Ovary (tissue), 3 donors: ENCODE measurements around the gene RPUSD4.

Experiments used
- CTCF ChIP-seq, 3 donors: fragments of 450-650 bp in 2 of 3; fragments of 200-600 bp in 1 of 3; IDR thresholded peaks; one replicate each; pipeline versions ENCODE4 v1.5.1 to v1.8.0; 2016 to 2022; ENCODE audit warnings: antibody characterized with exemption in 3 of 3, mild to moderate bottlenecking in 1 of 3
- POLR2A ChIP-seq: fragments of 450-650 bp; IDR thresholded peaks from one replicate; pipeline ENCODE4 v1.6.1; 2017; ENCODE audit warnings: antibody characterized with exemption, mild to moderate bottlenecking, moderate library complexity
- donor health status: DM: no; HTN: no; CAD: no.

- TF ChIP-seq POLR2A (no peak), CTCF (IDR thresholded peaks at IDR 0.05) (no peak)
These were observed 48.3 kb downstream of the RPUSD4 start for GRCh38 chr11:126163074-126163700.
